GM19238 (cell line): ENCODE data around the gene ZNF136.

Experiments used
- DNase-seq: peaks from one replicate; pipeline ENCODE4 v3.0.0; 2011; ENCODE audit warnings: low spot score; ENCODE audit not compliant: insufficient read length

ZNF136 gene

GRCh38 chr19:12194827-12195731 is 32.2 kb downstream of the ZNF136 start:
- no peak for DNase-seq

- no peak for DNase-seq
These were observed 35.2 kb downstream of the ZNF136 start for GRCh38 chr19:12198136-12198535.

- no peak for DNase-seq
These were observed 37.0 kb downstream of the ZNF136 start for GRCh38 chr19:12199757-12200419.

GRCh38 chr19:12202250-12202649 is 39.4 kb downstream of the ZNF136 start:
- DNase-seq: no peak

GRCh38 chr19:12205296-12205695 is 42.4 kb downstream of the ZNF136 start:
- DNase-seq: no peak

- DNase-seq: no peak
These were observed 45.3 kb downstream of the ZNF136 start for GRCh38 chr19:12208221-12208620.

- no peak for DNase-seq
These were observed 54.4 kb downstream of the ZNF136 start for GRCh38 chr19:12217332-12217731.

GRCh38 chr19:12222980-12223630 is 60.2 kb downstream of the ZNF136 start:
- no peak for DNase-seq

- DNase-seq: no peak
These were observed 61.8 kb downstream of the ZNF136 start for GRCh38 chr19:12224676-12225075.

- no peak for DNase-seq
These were observed 67.1 kb downstream of the ZNF136 start for GRCh38 chr19:12229990-12230389.

GRCh38 chr19:12230751-12231733 is 68.1 kb downstream of the ZNF136 start:
- DNase-seq: no peak

GRCh38 chr19:12232961-12233360 is 70.1 kb downstream of the ZNF136 start:
- no peak for DNase-seq

- DNase-seq: no peak
These were observed 74.4 kb downstream of the ZNF136 start for GRCh38 chr19:12237143-12237839.
